ENCODE measurements around the gene ZSCAN21.
A peak's percentile ranks its signal among the peaks of the same experiment; 100 is the strongest.

Gene ZSCAN21

GRCh38 chr7:100079024-100079560, 29.5 kb downstream of the ZSCAN21 start:
- DNase-seq = no peak

DNA sequence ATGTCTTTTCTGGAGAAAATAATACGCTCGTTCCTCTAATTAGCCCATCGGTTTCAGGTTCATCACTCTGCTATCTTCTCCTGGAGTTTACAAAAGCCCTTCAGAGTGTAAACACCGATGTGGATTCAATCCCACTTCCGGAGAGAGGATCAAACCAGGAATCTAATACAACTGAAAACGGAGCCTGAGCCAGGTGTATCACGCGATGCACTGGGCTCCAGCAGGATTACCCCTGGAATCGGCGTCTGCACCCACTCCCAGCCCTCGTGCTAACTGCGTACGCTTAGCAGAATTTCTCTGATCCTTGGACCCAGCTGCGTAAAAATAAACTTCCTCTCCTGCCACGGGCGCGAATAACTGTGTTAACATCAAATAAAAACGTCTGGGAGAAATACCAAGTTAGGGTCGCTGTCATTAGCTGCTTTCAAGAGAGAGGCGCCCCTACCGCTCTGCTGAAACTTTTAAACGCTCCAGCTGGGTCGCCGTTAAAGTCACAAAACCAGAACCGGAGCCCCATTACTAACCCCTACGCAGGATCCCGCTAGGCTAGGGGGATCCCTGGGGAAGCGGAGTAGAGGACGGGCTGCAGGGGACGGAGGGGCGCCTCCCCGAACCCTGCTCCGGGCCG, 31.4 kb downstream of the ZSCAN21 start:
- no peak for DNase-seq

GRCh38 chr7:100081535-100082102, 32.0 kb downstream of the ZSCAN21 start, which contains the start of gene ZNF3:
Gene ZNF3, minus strand, starts transcription at chr7:100081723. Its CDS starts 4,366 bp downstream, at chr7:100077357.
- DNase-seq = peak; percentile 99

DNA sequence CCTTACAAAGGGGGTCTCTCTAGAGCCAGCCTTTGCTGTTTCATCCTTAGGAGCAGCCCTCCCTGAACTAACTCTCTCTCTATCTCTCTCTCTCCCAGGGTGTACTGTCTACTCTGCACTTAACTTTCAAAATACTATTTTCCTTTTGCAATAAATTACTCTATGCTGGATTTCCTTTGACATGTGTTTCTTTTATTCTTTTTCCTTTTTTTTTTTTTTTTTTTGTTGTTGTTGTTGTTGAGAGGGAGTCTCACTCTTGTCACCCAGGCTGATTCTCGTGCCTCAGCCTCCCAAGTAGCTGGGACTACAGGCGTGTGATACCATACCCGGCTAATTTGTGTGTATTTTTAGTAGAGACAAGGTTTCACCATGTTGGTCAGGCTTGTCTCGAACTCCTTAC, 33.4 kb downstream of the ZSCAN21 start:
- DNase-seq = no peak

DNA sequence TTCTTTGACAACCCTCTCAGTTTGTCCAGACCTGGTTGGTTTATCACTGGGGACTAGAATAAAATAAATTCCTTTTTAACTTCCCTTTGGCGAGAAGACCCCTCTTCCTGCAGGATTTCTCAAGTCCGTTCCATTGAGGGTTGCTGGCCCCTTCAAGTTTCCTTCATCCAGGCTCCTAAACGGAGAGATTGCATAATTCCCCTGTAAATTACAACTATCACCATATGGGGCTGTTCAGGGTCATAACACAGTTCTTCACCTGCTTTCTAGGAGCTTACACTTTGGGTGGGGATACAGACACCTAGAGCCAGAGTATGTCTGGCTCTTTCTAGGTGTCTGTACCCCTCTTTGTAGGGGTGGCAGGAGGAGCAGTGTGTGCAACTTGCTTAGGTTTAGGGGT, 35.9 kb downstream of the ZSCAN21 start:
- DNase-seq = no peak

DNA sequence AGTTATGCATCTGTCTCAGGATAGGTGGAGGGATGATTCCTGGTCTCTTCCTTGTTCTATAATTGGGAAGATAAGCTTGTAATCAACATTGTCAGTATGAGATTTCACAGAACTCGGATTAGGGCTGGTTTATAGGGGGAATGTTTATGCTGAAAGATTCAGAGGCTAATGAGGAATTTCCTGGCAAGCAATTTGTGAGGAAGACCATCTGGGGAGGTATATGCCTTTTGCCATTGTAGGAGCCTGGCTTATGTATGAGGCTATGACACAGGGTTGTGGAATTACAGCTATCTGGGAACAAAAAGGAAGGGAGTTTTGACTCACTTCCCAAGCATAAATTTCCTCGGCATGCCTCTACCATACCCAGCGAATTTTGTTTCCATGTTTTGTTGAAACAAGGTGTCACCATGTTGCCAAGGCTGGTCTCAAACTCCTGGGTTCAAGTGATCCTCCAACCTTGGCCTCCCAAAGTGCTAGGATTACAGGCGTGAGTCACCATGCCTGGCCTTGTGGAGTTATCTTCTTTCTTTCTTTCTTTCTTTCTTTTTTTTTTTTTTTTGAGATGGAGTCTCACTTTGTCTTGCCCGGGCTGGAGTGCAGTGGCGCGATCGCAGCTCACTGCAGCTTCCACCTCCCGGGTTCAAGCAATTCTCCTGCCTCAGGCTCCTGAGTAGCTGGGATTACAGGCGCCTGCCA, 37.6 kb downstream of the ZSCAN21 start:
- peak; percentile 99 for DNase-seq

GRCh38 chr7:100088095-100088620, 38.6 kb downstream of the ZSCAN21 start:
- no peak for DNase-seq

- DNase-seq = peak; percentile 86
These were observed 39.3 kb downstream of the ZSCAN21 start, which contains the start of gene COPS6 for GRCh38 chr7:100088621-100089457. Gene COPS6, plus strand, starts transcription at chr7:100088969. Its CDS starts 22 bp downstream, at chr7:100088991.

GRCh38 chr7:100089458-100090196, 40.1 kb downstream of the ZSCAN21 start:
- DNase-seq = peak; percentile 51

- DNase-seq = no peak
These were observed 41.2 kb downstream of the ZSCAN21 start for GRCh38 chr7:100090527-100091410.

GRCh38 chr7:100091411-100092181, 42.0 kb downstream of the ZSCAN21 start:
- peak; percentile 58 for DNase-seq

DNA sequence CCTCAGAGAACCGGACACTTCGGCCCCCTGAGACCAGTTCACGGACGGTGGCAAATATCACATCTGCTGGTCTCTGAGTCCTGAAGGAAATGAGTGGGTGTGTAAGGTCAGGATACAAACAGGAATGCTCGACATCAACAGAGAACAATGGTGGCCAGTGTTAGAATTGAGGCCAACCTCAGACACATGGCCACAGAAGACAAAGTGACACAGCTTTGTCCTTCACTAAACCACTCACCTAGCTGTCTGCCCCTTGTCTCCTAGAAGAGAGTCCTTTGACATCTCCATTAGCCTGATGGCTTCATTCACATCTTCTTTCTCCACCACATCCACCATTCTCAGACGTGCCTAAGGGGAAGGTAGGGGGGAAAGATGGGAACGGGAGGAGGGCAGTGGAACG, 43.5 kb downstream of the ZSCAN21 start:
- no peak for DNase-seq

- no peak for DNase-seq
These were observed 43.9 kb downstream of the ZSCAN21 start for GRCh38 chr7:100093498-100093897.

DNA sequence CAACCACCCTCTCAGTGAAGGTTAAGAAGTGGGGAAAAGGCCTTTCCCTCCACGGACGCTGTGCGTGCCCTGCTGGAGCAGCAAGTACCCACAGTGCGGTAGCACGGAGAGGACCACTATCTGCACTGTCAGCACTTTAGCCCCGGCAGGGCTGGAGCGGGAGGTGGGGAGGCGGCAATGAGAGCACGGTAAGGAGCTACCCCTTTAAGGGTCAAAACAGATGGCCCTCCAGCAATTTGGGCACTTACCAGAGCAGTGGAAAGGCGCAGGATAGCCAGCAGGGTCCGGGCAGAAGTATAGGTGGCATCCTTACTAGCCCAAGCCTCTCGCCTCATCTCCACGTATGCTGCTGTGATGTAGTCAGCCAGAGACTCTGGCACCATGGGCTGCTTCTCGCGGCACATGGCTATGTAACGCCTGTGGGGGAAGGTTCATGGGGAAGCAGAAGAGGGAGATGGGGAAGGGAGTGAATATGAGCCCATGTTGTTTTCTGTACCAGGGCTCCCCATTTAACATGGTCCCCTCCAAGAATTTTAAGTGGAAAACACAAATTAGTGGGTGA, 44.4 kb downstream of the ZSCAN21 start:
- DNase-seq = no peak

DNA sequence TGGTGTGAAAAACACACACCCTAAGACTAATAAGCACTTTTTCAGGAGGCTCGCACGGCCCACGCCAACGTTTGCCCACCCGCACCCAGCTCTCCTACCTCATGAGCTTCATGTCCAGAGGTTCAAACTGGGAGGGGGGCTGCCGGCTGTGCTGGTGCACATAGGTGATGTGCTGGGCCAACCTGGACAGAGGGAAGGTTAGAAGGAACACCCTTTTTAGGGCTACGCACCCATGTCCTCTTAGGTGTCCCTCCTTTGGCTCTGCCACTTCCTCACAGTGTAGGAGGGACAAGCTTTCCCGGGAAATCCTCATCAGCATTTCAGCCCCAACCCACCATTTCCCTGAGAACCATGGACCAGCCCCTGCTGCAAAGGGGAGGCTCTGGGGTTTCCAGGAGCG, 45.7 kb downstream of the ZSCAN21 start:
- DNase-seq = no peak

DNA sequence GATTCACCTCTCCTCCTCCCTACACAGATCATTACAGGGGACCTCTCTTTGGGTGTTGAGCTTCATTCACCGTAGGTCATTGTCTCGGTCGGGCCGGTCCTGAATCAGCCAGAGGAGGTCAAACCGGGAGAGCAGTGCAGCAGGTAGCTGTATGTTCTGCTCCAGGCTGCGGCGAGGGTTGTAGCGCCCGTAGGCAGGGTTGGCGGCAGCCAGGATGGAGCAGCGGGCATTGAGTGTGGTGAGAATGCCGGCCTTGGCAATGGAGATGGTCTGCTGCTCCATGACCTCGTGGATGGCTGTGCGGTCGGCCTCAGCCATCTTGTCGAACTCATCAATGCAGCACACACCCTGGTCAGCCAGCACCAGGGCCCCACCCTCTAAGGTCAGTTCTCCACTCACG, 46.1 kb downstream of the ZSCAN21 start:
- DNase-seq = no peak

GRCh38 chr7:100098913-100099312, 49.3 kb downstream of the ZSCAN21 start:
- no peak for DNase-seq

- DNase-seq = no peak
These were observed 49.9 kb downstream of the ZSCAN21 start for GRCh38 chr7:100099452-100099851.

DNA sequence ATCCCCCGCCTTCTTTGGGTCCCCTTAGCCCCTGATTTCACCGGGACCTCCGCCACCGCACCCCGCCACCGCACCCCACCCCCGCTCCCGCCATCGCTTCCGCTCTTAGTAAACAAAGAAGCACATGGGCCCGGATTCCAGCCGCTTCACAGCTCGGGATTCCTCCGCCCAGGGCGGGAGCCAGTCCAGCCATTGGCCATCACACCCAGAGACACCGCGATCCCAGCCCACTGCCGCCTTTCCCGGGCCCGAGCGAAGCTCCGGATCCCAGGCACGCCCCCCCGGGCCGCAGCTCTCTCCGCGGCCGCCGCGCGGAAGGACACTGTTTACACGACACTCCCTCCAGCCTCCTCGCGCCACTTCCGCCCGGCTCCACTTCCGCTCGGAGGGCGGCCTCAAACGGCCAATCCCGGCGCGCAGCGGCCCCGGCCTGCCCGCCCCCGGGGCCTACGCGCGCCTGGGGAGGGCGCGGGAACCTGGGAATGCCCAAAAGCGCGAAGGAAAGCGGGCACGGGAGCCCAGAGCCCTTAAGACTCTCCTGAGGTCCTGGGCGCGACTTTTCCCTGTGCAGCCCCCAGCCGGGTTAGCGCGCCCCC, 50.9 kb downstream of the ZSCAN21 start:
- peak; percentile 99 for DNase-seq
